Measurements from ENCODE around the gene PCDHGB3.
"Not testable (repeated sequence)": the region's sequence is repeated elsewhere in the genome, so short reads cannot be mapped to it uniquely, and the experiment has no call there.

PCDHGB3 gene

GRCh38 chr5:141388661-141389060 is 18.6 kb downstream of the PCDHGB3 start:
- TF ChIP-seq CTCF (IDR thresholded peaks at IDR 0.05; ENCODE audit: insufficient read depth, missing control alignments), result no peak
- FAIRE-seq (no peak), DNase-seq (ENCODE audit: insufficient read length, low spot score) (no peak)

- FAIRE-seq (no peak), DNase-seq (ENCODE audit: insufficient read length, low spot score) (no peak)
- TF ChIP-seq CTCF (IDR thresholded peaks at IDR 0.05; ENCODE audit: insufficient read depth, missing control alignments), result no peak
Observed at GRCh38 chr5:141389153-141390042, 19.4 kb downstream of the PCDHGB3 start.

GRCh38 chr5:141392429-141393198 is 22.6 kb downstream of the PCDHGB3 start, which contains the start of gene PCDHGA8:
Gene PCDHGA8, plus strand, starts transcription at chr5:141392633. Its CDS starts 181 bp downstream, at chr5:141392814.
- FAIRE-seq (no peak), DNase-seq (ENCODE audit: insufficient read length, low spot score) (no peak)

GRCh38 chr5:141393267-141393666 is 23.2 kb downstream of the PCDHGB3 start:
- FAIRE-seq, result no peak
- no peak for TF ChIP-seq CTCF (IDR thresholded peaks at IDR 0.05; ENCODE audit: insufficient read depth, missing control alignments)
- DNase-seq (ENCODE audit: insufficient read length, low spot score), result no peak

More at GRCh38 chr5:141392429-141393198, 22.6 kb downstream of the PCDHGB3 start, which contains the start of gene PCDHGA8:
- TF ChIP-seq CTCF (IDR thresholded peaks at IDR 0.05; ENCODE audit: insufficient read depth, missing control alignments), result no peak

- not testable (repeated sequence) for DNase-seq (ENCODE audit: insufficient read length, low spot score)
Observed at GRCh38 chr5:141394401-141395187, 24.6 kb downstream of the PCDHGB3 start.

GRCh38 chr5:141397756-141398551 is 27.9 kb downstream of the PCDHGB3 start, which contains the start of gene PCDHGB5:
Gene PCDHGB5, plus strand, starts transcription at chr5:141397947. Its CDS starts 181 bp downstream, at chr5:141398128.
- not testable (repeated sequence) for FAIRE-seq; DNase-seq (ENCODE audit: insufficient read length, low spot score)

More at GRCh38 chr5:141394401-141395187, 24.6 kb downstream of the PCDHGB3 start:
- FAIRE-seq, result not testable (repeated sequence)

- TF ChIP-seq CTCF (IDR thresholded peaks at IDR 0.05; ENCODE audit: insufficient read depth, missing control alignments), result no peak
- no peak for FAIRE-seq
- no peak for DNase-seq (ENCODE audit: insufficient read length, low spot score)
Observed at GRCh38 chr5:141398608-141399007, 28.6 kb downstream of the PCDHGB3 start.

Measured in D721Med (cell line).